Stimulated activated CD8-positive, alpha-beta memory T cell treated with anti-CD3 and anti-CD28 coated beads, Interleukin-12 subunit alpha, Interleukin-12 subunit beta, amount 100 ng/mL, for 4 hours (primary cell): ENCODE data around the gene CEP83.
"Not testable (repeated sequence)": the region's sequence is repeated elsewhere in the genome, so short reads cannot be mapped to it uniquely, and the experiment has no call there.

Source experiments
- DNase-seq: peaks from one replicate; pipeline ENCODE4 v3.0.0-alpha.2; 2020; ENCODE audit warnings: low read depth

Gene CEP83, protein sequence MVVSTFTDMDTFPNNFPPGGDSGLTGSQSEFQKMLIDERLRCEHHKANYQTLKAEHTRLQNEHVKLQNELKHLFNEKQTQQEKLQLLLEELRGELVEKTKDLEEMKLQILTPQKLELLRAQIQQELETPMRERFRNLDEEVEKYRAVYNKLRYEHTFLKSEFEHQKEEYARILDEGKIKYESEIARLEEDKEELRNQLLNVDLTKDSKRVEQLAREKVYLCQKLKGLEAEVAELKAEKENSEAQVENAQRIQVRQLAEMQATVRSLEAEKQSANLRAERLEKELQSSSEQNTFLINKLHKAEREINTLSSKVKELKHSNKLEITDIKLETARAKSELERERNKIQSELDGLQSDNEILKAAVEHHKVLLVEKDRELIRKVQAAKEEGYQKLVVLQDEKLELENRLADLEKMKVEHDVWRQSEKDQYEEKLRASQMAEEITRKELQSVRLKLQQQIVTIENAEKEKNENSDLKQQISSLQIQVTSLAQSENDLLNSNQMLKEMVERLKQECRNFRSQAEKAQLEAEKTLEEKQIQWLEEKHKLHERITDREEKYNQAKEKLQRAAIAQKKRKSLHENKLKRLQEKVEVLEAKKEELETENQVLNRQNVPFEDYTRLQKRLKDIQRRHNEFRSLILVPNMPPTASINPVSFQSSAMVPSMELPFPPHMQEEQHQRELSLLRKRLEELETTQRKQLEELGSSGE

DNA sequence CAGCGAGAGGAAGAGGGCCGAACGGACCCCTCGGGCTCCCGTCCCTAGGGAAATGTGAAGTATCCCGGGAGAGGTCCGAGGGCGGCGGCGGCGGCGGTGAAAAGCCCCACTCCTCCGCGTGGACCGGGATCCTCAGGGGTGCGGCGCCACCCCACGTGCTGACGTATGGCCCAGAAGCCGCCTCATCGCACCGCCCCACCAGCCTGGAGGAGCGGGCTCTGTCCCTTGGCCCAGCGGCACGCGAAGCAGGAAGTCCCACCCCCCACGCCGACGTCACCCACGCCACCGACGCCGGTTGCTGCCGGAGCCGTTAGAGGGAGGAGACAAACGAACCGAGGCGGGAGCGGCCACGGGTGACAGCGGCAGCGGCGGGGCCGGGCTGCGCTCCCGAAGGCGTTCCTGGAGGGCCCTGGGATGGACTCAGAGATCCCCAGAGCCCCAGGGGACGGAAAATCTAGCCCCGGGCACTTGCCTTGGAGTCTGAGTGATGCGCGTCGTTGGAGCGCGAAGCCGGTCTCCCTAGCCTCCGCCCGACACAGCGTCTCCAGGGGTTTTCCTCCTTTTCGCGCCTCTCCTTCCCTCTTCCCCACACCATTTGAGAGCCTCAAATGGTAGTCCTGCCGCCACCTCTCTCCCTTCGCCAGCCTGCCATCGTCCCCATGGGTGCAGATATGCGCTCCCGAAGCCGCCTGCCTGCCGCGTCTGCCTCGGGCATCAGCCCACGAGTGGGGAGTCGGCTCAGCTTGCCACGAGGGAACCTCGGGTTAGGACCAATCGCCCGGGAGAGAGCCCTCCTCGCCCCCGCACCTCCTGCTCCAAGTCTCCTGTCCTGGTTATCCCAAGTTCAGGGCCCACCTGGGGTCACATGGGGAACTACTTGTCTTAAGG, at the start of gene CEP83:
Gene CEP83 (minus strand): TSS at position 140 of the 888 bp plus-strand sequence. CDS start 47,377 bp downstream, outside the sequence.
- DNase-seq, result peak; percentile 96

DNA sequence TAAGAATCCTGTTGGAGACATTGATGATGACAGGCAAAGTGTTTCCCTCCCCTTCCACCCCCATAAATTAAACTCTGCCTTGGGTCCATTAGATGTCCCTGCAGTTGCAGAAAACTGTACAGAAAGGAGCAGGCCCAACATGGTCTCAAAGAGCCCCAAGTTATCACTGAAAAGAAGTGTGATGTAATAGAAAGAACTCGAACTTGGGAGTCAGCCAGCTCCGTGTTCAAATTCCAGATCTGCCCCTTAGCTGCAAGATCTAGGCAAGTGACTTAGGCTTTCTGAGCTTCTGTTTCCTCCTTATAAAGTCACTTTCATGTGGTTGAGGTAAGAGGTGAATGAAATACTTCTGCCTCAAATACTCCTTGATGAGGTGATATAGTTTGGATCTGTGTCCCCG, 49.6 kb upstream of the CEP83 start:
- no peak for DNase-seq

DNA sequence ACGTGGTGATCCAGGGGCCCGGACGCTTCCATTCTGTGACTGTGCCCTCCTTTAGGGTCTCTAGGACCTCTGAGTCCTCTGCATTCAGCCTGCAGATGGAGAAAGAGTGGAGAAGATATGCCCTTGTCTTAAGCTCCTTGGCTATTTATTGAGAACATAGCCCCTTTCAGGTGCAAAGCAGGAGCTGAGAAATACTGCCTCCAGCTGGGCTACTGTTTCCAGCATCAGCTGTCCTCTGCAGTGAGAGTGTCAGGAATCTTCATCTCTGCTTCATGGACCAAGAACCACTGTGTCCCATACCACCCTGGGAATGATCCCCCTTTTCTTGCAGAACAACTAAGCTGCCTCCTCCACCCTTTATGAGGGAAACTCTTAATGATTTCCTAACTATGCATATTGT, 47.8 kb upstream of the CEP83 start:
- no peak for DNase-seq

DNA sequence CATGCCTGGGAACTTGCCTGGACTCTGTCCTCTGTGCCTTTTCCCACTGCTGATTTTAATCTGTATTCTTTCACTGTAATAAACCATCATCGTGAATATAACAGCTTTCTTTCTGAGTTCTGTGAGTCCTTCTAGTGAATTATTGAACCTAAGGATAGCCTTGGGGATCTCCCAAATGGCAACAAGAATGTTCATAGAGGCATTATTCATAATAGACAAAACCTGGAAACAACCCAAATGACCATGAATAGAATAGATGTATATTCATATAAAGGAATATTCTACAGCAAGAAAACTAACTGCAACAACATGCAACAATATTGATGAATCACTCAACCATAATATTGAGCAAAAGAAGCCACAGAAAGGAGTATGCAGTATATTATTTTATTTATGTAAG, 44.7 kb upstream of the CEP83 start:
- DNase-seq, result no peak

DNA sequence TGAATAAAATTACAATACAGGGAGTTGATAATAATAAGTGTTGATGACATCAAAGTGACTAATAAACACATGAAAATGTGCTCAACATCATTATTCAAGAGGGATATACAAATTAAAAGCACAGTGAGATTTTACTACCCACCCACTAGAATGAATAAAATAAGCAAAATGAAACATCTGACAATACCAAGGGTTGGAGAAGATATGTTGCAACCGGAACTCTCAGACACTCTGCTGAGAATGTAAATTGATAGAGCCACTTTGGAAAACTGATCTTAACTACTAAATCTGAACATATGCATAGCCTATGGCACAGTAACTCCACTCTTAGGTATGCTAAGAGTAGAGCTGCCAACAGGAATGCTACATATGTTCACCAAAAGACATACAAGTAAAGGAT, 44.0 kb upstream of the CEP83 start:
- no peak for DNase-seq

DNA sequence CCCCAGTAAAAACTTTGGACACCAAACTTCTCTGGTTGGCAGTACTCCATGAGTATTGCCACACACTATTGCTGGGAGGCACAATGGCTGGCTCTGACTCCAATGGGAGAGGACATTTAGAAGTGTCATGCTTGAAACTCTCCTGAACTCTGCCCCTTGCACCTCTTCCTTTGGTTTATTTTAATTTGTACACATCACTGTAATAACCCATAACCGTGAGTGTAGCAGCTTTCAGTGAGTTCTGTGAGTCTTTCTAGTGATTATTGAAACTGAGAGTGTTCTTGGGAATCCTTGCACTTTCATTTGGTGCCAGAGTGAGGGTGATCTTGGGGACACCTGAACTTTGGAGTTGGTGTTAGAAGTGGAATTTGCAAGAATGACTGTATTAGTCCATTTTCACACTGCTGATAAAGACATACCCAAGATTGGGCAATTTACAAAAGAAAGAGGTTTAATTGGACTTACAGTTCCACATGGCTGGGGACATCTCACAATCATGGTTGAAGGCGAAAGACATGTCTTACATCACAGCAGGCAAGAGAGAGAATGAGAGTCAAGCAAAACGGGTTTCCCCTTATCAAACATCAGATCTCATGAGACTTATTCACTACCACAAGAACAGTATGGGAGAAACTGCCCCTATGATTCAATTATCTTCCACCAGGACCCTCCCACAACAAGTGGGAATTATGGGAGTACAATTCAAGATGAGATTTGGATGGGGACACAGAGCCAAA, 41.3 kb upstream of the CEP83 start:
- DNase-seq, result no peak

DNA sequence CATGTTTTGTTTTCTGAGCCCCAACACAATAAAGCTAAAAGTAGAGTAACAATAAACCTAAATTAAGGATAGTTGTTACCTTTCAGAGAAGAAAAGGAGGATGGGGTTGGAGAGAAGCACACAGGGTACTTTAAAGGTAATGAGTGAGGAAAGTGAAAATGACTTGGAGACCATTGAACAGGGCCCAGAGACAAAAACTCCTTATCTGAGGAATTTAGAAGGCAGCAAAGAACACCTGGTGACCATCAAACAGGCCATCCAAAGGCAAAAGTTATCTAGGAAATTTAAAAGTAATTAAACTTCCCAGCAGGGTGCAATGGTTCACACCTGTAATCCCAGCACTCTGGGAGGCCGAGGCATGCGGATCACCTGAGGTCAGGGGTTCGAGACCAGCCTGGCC, 39.0 kb upstream of the CEP83 start:
- DNase-seq, result no peak

DNA sequence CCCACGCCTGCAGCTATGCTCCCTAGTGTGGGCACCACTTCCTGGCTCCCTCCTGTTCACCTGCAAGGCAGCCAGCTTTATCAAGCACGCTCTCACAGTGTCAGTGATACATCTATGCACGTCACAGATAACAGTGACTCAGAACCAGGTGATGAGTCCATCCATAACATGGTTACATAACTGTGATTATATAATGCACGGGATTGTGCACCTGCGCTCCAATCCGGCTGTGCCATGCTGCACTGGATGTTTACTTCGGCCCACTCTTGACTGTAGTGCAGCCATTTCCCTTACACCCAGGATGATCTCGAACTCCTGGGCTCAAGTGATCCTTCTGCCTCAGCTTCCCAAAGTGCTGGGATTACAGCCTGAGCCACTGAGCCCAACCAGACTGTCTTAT, 38.4 kb upstream of the CEP83 start:
- no peak for DNase-seq

DNA sequence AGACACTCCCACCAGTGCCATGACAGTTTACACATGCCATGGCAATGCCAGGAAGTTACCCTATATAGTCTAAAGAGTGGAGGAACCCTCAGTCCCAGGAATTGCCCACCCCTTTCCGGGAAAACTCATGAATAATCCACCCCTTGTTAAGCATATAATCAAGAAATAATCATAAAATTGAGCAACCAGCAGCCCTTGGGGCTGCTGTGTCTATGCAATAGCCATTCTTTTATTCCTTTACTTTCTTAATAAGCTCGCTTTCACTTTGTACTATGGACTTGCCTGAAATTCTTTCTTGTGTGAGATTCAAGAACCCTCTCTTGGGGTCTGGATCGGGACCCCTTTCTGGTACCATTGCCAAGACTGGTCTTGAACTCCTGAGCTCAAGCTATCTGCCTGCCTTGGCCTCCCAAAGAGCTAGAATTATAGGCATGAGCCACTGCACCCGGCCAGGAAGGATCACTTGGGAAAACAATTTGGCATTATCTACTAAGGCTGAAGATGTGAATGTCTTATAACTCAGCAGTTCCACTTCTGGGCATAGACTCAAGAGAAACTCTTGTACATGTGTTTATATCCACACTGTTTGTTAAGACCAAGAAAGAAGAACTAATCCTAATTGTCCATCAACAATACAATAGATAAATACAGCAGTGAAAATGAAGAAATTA, 35.9 kb upstream of the CEP83 start:
- no peak for DNase-seq

DNA sequence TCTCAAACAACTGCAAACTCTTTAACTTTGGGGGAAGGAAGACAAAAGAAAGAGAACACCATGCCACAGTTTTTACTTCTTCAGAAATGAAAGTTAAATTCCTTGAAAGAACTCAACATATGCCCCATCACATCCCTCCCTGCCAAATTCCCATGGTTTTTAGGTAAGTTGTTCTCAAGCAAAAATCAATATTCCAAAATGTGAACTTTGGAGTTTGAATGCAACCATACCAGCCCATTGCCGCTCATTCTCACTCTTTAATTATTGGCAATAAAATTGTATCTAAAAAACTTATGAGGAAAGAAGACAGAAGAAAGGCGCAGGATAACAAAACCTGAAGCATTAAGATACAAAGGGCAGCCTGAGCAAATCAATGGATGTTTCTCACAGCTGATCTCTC, 31.8 kb upstream of the CEP83 start:
- DNase-seq, result no peak

DNA sequence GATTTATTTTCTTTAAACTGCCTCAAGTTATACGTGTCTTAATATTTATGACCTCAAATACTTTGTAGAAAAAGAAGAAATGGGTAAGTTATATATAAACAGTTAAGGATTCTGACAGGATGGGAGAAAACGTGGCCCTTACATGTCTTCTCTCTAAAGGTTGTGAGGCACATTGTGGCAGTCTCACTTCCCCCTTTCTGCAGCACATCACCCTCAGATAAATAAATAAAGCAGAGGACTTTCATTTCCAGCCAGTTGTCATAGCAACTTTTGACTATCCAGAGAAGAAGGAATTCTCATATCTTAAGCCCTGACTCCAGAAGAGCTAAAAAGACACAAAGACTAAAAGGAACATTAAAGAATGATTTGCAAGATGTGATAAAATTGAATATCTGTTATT, 28.8 kb upstream of the CEP83 start:
- no peak for DNase-seq

DNA sequence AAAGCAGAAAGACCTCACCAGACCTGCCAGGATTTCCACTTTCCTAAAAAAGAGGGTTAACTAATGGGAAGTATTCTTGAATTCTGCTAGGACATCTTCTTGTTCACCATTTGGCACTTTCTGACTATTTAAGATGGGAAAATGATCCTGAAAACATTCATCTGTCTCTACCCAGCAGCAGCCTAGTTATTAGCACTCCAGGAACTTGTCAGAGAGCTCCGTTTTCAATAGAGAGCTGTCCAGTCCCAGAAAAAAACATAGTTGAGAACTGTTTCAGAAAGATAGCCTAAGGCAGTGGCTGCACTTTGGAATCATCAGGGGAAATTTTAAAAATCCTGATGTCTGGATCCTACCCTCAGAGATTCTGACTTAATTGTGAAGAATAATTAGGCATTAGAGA, 22.1 kb upstream of the CEP83 start:
- no peak for DNase-seq

DNA sequence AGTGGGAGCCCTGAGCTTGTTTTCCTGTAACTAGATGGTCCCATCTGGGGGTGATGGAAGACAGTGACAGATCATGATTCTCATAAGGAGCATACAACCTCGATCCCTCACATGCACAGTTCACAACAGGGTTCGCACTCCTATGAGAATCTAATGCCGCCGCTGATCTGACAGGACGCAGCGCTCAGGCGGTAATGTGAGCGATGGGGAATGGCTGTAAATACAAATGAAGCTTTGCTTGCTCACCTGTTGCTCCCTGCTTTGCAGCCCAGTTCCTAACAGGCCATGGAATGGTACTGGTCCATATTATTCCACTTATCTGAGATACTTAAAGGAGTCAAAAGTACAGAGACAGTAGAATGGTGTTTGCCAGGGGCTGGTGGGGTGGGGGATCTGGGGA, 9.9 kb upstream of the CEP83 start:
- DNase-seq, result no peak

DNA sequence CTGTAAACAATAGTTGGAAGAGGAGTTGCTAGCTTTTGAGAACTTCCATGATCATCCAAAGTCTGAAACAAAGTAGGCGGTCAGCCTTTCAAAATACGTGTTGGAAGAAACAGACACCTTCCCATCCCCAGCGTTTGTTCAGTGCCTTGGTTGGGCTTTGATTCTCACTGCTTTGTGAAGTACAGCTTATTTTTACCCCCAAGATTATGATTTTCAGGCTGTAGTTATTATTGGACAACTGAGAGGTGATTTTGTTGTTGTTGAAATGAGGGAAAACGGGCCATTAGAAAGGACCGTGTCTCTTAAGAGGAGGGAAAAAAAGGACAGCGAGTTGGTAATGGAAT, 921 bp upstream of the CEP83 start:
- no peak for DNase-seq

DNA sequence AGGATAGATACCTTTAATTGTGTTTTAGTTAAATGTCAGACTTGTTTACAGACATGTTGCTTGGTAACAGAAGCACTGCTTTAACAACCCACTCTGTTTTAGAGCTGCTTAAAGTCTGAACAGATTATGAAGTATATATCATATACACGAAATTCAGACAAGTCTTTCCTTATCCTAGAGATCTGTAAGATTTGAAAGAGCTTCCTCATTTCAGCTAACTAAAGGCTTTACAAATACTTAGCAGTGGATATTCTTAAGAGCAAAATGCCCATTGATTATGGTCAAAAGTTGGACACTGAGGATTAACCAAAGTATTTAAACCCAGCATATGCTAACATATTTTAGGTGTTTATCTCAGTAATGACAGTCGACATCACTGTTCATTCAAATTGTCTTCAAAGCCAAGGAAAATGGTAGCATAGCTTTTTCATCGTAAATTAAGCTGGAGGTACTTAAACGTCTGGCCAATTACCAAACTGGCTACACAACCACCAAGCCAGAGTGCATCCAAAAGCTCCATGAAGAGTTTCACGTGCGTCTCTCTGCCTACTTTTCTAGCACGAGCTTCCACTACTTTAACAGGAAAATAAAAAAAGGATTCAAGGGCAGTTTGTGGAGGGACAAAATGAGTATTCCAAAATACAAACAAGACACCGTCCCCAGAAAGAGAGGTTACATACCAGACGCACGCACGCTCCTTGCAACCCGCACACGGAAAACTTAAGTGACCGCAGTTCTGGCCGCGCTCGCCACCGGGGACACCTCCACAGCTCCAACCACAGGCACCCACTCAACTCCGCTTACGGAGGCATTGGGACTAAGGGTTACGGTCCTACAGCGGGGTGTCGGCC, 565 bp downstream of the CEP83 start:
- DNase-seq, result no peak

DNA sequence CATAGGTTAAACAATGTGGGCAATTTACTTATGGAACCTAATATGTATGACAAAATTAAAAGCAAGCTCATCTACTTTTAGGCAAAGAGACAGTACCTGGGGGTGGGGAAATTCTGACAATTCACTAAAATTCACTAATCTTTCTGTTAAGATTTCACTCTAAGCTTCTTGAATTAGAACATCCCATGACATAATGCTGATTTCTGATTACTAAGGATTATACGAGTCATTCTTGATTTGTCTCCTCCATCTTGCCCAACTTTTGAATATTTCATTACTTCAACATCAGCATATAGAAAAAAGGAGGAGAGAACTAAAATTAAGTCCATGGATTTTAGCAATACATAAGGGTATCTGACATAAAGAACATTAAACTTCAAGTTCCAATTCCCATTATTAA, 2.4 kb downstream of the CEP83 start:
- DNase-seq, result no peak

DNA sequence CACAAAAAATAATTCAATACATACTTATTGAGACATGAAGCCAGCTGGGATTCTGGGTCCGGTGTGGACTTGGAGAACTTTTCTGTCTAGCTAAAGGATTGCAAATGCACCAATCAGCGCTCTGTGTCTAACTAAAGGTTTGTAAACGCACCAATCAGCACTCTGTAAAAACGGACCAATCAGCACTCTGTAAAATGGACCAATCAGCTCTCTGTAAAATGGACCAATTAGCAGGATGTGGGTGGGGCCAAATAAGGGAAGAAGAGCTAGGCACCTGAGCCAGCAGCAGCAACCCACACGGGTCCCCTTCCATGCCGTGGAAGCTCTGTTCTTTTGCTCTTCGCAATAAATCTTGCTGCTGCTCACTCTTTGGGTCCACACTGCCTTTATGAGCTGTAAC, 5.3 kb downstream of the CEP83 start:
- DNase-seq, result not testable (repeated sequence)

DNA sequence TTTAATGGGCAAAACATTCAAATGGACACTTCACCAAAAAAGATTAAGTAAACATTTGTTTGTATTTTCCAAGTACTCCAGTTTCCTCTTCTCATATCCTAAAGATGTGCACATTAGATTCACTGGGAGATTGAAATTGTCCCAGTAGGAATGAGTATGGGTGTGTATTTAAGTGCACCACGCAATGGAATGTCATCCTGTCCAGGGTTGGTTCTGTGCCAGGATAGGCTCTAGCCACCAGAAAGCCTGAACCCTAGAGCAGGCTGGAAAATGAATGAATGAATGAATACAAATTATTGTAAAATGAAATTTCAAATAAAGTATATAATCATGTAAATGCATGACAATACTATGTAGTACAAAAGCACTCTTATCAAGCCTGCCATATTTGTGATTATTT, 14.0 kb downstream of the CEP83 start:
- no peak for DNase-seq

DNA sequence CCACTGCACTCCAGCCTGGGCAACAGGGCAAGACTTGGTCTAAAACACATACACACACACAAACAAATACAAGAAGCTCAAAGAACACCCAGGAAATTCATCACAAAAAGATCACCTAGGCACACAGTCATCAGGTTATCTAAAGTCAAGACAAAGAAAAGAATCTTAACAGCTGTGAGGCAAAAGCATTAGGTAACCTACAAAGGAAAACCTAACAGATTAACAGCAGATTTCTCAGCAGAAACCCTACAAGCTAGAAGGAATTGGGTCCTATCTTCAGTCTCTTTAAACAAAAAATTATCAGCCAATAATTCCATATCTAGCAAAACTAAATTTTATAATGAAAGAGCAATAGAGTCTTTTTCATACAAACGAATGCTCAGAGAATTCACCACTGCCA, 22.4 kb downstream of the CEP83 start:
- DNase-seq, result no peak

DNA sequence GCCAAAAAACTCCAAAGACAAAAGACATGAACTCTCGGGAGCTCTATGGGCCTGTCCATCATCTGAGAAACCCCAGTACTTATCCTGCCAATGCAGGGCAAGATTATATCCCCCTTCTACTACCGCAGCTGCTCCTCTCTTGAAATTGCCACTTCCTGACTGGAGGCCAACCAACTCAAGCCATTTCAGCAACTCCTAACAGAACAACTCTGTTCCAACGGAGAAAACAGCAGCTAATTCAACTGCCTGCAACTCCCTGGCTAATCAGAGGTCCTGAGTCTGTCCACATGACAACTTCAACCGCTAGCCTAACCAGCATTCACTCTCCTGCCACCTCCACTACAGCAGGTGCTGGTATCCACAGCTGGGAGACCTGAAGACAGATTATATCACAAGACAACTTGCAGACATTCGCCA, 24.1 kb downstream of the CEP83 start:
- no peak for DNase-seq

DNA sequence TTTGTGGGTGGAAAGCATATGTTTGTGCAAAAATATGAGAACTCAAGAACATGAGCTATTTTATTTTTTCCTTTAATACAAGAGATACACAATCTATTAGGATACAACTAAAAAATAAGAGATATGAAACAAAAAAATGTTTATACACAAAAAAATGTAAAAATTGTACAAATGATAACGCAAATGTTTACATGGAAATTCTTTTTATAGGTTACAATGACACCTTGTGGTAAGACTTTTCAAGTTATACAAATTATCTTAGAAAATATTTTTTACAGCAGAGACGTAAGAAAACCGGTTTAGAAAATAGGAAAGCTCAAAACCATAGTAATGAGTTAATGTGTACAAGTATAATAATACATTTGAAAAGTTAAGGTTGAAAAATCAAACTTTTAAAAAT, 25.5 kb downstream of the CEP83 start:
- no peak for DNase-seq
